Heart right ventricle (tissue), 16 donors: Measurements from ENCODE around the gene STPG1. TPM values are rescaled to one million over a fixed set of nuclear protein-coding genes. Genes with fewer than 3 reads are reported as not detected.
A peak's percentile ranks its signal among the peaks of the same experiment; 100 is the strongest.

Source experiments
- ATAC-seq, 8 donors: fragments of 200-7000 bp; cut with Tn5 transposase; one replicate each; pipeline ENCODE4 v1.9.1; 2020; ENCODE audit warnings: mild to moderate bottlenecking in 8 of 8, moderate library complexity in 8 of 8, moderate number of reproducible peaks in 1 of 8
- DNase-seq, 2 donors: peaks; one replicate each; pipeline ENCODE4 v3.0.0-alpha.2; 2020
- H3K27ac ChIP-seq, 10 donors: fragments of 200-600 bp; sonication (generic) in 2 of 10; one replicate each; pipeline versions ENCODE4 v1.5.0 to v1.8.0; 2020 to 2022; ENCODE audit warnings: mild to moderate bottlenecking in 3 of 10
- H3K27me3 ChIP-seq, 7 donors: fragments of 200-600 bp; one replicate each; pipeline ENCODE4 v1.8.0; 2021 to 2022; ENCODE audit warnings: mild to moderate bottlenecking in 2 of 7
- H3K36me3 ChIP-seq, 9 donors: fragments of 200-600 bp; sonication (generic) in 1 of 9; one replicate each; pipeline versions ENCODE4 v1.5.0 to v1.8.0; 2020 to 2022; ENCODE audit warnings: mild to moderate bottlenecking in 2 of 9
- H3K4me1 ChIP-seq, 9 donors: fragments of 200-600 bp; sonication (generic) in 1 of 9; one replicate each; pipeline versions ENCODE4 v1.5.0 to v1.8.0; 2020 to 2022; ENCODE audit warnings: mild to moderate bottlenecking in 4 of 9
- H3K4me3 ChIP-seq, 10 donors: fragments of 200-600 bp; sonication (generic) in 2 of 10; one replicate each; pipeline versions ENCODE4 v1.5.0 to v1.8.0; 2020 to 2022; ENCODE audit warnings: mild to moderate bottlenecking in 7 of 10, moderate library complexity in 2 of 10
- H3K9me3 ChIP-seq, 11 donors: fragments of 200-600 bp in 10 of 11; sonication (generic) in 2 of 11; one replicate each; pipeline versions ENCODE4 v1.5.0 to v1.8.0; 2013 to 2022; ENCODE audit warnings: mild to moderate bottlenecking in 2 of 11, control low read depth in 1 of 11, moderate library complexity in 1 of 11
- WGBS, 2 donors: extraction: QIAGEN DNeasy Blood & Tissue Kit; methylation state at CpG; one replicate each; pipeline ENCODE4 v1.1.7; 2013; ENCODE audit warnings: inconsistent platforms in 1 of 2; 5-methylcytosine and 5-hydroxymethylcytosine counted together
- intact Hi-C, 10 donors: fragments of 100-400 bp; cut with DNase I; formaldehyde crosslinking; loops; one replicate each; pipeline versions ENCODE4 v1.11.1 to v1.14.2; 2022
- polyA plus RNA-seq, 2 donors: library from polyadenylated mRNA; stranded (reverse); fragments of 200-250 nt; gene quantifications; one replicate each; pipeline ENCODE4 v1.2.3, GENCODE V29; 2013
- total RNA-seq, 10 donors: library from RNA; stranded (reverse); fragmentation: NEBNext Ultra II Directional in 3 of 10; extraction: Animal tissue kit (Norgen Biotek cat#: 25700) in 3 of 10; gene quantifications; one replicate each; pipeline versions ENCODE4 v1.2.1 to v1.2.4, GENCODE V29; 2021 to 2023
- TF ChIP-seq, protein P1 (sequence below), 9 donors: fragments of 200-600 bp; sonication (generic) in 2 of 9; IDR thresholded peaks; one replicate each; pipeline versions ENCODE4 v1.5.0 to v1.8.0; 2021 to 2022; ENCODE audit warnings: antibody characterized with exemption in 9 of 9, mild to moderate bottlenecking in 5 of 9, moderate library complexity in 1 of 9
- donor health status: Arrhythmogenic right ventricular cardiomyopathy.
- donor health status: ischemic (EF 13 %, LVEDD 7.1; RV severe dilation, severe dysfunction).
- donor health status: healthy with polysubstance abuse.
- donor health status: DM: no; HTN: yes; CAD: no.
- donor health status: DM: no; HTN: no; CAD: no.
- donor health status: ischemic (EF 25% LVEDD 6.9; RV normal size, moderate dysfunction).
- donor health status: ischemic (EF 25% LVEDD 5.7; RV mildly dilated, moderate dysfunction).
- donor health status: healthy.
- donor health status: DM: yes; HTN: yes; CAD: no.
- donor health status: Ischemic cardiomyopathy.
- donor health status: ischemic (EF 35%, LVEDD 5.7; RV mildly dilated, moderate dysfunction).
- donor health status: nonischemic (EF 11% LVEDD 7.7; RV severe dilation, severe dysfunction).
- donor health status: DM: yes; HTN: yes; CAD: no.
- donor health status: PGD.
- donor health status: ischemic (EF 29% LVEDD 5.4; RV normal size, mild dysfunction).
- donor health status: nonischemic (EF 23%, LVEDD 6.1; RV moderate dilation, normal function).

Gene STPG1
- total and polyA plus RNA-seq, 12 donors, result 2.7 to 6.6 (median 4.5) TPM

DNA sequence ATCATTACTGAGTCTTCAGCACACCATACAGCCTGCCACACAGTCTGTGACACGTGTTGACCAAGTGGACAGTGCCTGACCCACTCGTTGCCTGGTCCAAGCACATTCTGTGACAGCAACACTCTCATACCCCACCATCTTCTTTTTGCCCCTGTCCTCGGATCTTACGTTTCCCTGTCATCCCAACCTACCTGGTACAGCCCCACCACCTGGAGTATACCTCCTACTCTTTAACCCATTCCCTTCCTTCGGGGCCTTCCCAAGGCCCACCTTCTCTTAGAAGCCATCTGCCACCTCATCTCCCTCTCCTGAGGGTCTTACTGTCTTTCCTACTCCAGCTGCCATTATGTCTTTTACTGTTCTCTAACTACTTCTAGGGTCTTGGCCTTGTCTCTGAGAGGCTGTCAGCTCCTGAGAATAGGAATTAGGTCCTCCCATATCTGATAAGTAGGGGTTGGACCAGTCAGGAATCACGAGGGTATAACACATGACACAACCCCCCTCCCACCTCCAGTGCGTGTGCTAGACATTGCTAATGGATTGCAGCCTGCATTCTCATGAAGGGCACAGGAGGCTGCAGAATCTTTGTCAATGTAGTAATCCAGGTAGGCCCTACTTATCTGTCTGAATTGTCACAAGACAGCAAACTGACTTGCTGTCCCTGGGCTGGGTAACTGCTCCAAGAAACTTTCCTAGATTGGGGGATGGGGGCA, 81.5 kb downstream of the STPG1 start:
- intact Hi-C loops, result no loop called here
- no peak overlapping the region for H3K4me3 ChIP-seq
- ATAC-seq (no peak), DNase-seq (no peak)
- no peak overlapping the region for H3K27ac ChIP-seq
- peaks cover 0 to 5% (median 0%) of the 10 kb centered on the region in 7 donors for H3K27me3 ChIP-seq
- TF ChIP-seq, protein P1, sequence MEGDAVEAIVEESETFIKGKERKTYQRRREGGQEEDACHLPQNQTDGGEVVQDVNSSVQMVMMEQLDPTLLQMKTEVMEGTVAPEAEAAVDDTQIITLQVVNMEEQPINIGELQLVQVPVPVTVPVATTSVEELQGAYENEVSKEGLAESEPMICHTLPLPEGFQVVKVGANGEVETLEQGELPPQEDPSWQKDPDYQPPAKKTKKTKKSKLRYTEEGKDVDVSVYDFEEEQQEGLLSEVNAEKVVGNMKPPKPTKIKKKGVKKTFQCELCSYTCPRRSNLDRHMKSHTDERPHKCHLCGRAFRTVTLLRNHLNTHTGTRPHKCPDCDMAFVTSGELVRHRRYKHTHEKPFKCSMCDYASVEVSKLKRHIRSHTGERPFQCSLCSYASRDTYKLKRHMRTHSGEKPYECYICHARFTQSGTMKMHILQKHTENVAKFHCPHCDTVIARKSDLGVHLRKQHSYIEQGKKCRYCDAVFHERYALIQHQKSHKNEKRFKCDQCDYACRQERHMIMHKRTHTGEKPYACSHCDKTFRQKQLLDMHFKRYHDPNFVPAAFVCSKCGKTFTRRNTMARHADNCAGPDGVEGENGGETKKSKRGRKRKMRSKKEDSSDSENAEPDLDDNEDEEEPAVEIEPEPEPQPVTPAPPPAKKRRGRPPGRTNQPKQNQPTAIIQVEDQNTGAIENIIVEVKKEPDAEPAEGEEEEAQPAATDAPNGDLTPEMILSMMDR (IDR thresholded peaks at IDR 0.05), result no peak
- H3K9me3 ChIP-seq, result no peaks in the 10 kb centered on the region
- 83 to 89% methylated on average over 7 of the region's 7 CpGs for WGBS, 2 donors
- no peaks in the 10 kb centered on the region for H3K36me3 ChIP-seq
- peaks cover 0 to 8% (median 0%) of the 10 kb centered on the region in 9 donors for H3K4me1 ChIP-seq

DNA sequence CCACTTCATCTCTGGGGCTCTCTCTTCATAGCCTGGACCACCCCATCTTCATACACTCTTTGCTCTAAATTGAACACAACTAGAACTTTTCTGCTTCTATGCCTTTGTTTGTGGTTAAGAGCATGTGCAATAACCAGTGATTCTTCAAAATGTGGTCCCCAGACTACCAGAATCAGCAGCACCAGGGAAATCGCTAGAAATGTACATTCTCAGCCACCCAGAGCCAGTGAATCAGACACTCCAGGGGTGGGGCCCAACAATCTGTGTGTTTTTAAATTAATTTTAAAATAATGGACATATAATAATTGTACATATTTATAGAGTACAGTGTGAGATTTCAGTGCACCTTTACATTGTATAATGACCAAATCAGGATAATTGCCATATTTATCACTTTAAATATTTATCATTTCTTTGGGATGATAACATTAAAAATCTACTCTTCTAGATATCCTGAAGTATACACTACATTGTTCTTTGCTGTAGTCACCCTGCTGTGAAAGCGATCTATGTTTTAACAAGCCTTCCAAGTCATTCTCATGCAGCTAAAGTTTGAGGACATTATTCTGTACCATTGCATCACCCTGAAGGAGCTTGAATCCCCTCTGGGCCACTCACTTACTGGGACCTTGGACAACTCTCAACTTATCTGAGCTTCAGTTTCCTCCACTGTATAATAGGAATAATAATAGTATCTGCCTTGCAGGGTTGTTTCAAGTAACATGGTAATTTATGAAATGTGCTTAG, 83.6 kb downstream of the STPG1 start:
- TF ChIP-seq, protein P1 (IDR thresholded peaks at IDR 0.05), result no peak
- DNase-seq (no peak), ATAC-seq (peak in 1 of 8 donors; percentile 39)
- no peaks in the 10 kb centered on the region for H3K4me1 ChIP-seq
- H3K9me3 ChIP-seq, result no peaks in the 10 kb centered on the region
- intact Hi-C loops, result no loop called here
- 84 to 90% methylated on average over 2 of the region's 2 CpGs for WGBS, 2 donors
- H3K27ac ChIP-seq, result no peak overlapping the region
- peaks cover 0 to 14% (median 0%) of the 10 kb centered on the region in 7 donors for H3K27me3 ChIP-seq
- no peaks in the 10 kb centered on the region for H3K36me3 ChIP-seq
- no peak overlapping the region for H3K4me3 ChIP-seq

DNA sequence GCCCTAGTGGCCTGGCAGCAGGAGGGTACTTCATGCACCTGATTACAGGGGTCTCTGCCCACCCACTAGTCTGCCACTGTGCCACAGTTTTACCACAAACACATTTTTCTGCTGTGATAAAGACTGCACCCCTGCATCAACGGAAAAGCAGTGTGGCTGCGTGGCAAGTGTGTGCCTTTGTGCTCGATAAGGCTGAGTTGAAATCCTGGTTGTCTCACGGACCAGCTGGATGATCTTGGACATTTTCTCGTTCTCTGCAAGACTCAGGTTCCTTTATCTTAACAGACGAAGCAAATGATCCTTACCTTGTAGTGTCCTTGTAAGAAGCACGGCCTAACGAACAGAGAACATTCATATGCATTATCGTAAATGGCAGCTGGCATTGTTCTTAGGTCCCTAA, 84.3 kb downstream of the STPG1 start:
- TF ChIP-seq, protein P1 (IDR thresholded peaks at IDR 0.05), result no peak
- H3K27ac ChIP-seq, result no peak overlapping the region
- no peak overlapping the region for H3K4me3 ChIP-seq
- WGBS, 2 donors, result 83% methylated on average over 9 of the region's 9 CpGs
- no peaks in the 10 kb centered on the region for H3K9me3 ChIP-seq
- intact Hi-C loops, result no loop called here
- no peak for ATAC-seq
- no peaks in the 10 kb centered on the region for H3K4me1 ChIP-seq
- H3K36me3 ChIP-seq, result no peaks in the 10 kb centered on the region
- no peak for DNase-seq
- peaks cover 0 to 21% (median 0%) of the 10 kb centered on the region in 7 donors for H3K27me3 ChIP-seq

- 73 to 82% methylated on average over 2 of the region's 2 CpGs for WGBS, 2 donors
- H3K4me1 ChIP-seq, result no peaks in the 10 kb centered on the region
- H3K4me3 ChIP-seq, result no peak overlapping the region
- peaks cover 0 to 35% (median 3%) of the 10 kb centered on the region in 7 donors for H3K27me3 ChIP-seq
- ATAC-seq (no peak), DNase-seq (no peak)
- H3K36me3 ChIP-seq, result no peaks in the 10 kb centered on the region
- intact Hi-C loops, result no loop called here
- no peak overlapping the region for H3K27ac ChIP-seq
- H3K9me3 ChIP-seq, result no peaks in the 10 kb centered on the region
- TF ChIP-seq, protein P1 (IDR thresholded peaks at IDR 0.05), result no peak
Measured at GRCh38 chr1:24327891-24328290, 85.7 kb downstream of the STPG1 start.
